SH-SY5Y (cell line): ENCODE measurements around the gene NMNAT3.
A peak's percentile ranks its signal among the peaks of the same experiment; 100 is the strongest.

Experiments
- GATA2 ChIP-seq: IDR thresholded peaks from 2 replicates; pipeline ENCODE4 v1.6.1; 2011; ENCODE audit warnings: mild to moderate bottlenecking, low read depth, low read length
- GATA3 ChIP-seq: IDR thresholded peaks from 2 replicates; pipeline ENCODE4 v1.6.1; 2011; ENCODE audit warnings: low read depth, mild to moderate bottlenecking, low read length, moderate library complexity

The NMNAT3 gene

GRCh38 chr3:139560411-139560810 lies 117.4 kb downstream of the NMNAT3 start:
- no peak for TF ChIP-seq GATA3
- TF ChIP-seq GATA2: no peak; the same call in 1 of the 2 replicates

GRCh38 chr3:139559541-139559940 lies 118.2 kb downstream of the NMNAT3 start:
- TF ChIP-seq GATA3 (no peak), GATA2 (no peak)

GRCh38 chr3:139558351-139559266 lies 119.2 kb downstream of the NMNAT3 start:
- TF ChIP-seq GATA2: no peak
- TF ChIP-seq GATA3: no peak

- TF ChIP-seq GATA3 (no peak), GATA2 (no peak)
Measured at GRCh38 chr3:139557041-139557440, 120.7 kb downstream of the NMNAT3 start.

GRCh38 chr3:139555249-139555648 lies 122.5 kb downstream of the NMNAT3 start:
- no peak for TF ChIP-seq GATA2
- no peak for TF ChIP-seq GATA3

- TF ChIP-seq GATA2: no peak
- no peak for TF ChIP-seq GATA3
Measured at GRCh38 chr3:139554628-139555027, 123.1 kb downstream of the NMNAT3 start.

- TF ChIP-seq GATA3: no peak
- TF ChIP-seq GATA2: no peak
Measured at GRCh38 chr3:139552632-139553365, 125.0 kb downstream of the NMNAT3 start.

GRCh38 chr3:139548801-139549200 lies 129.0 kb downstream of the NMNAT3 start:
- no peak for TF ChIP-seq GATA3
- no peak for TF ChIP-seq GATA2

GRCh38 chr3:139547666-139548065 lies 130.1 kb downstream of the NMNAT3 start:
- TF ChIP-seq GATA3: no peak
- no peak for TF ChIP-seq GATA2

GRCh38 chr3:139546772-139547171 lies 131.0 kb downstream of the NMNAT3 start:
- TF ChIP-seq GATA2: no peak
- TF ChIP-seq GATA3: no peak

GRCh38 chr3:139541532-139542288 lies 136.1 kb downstream of the NMNAT3 start:
- TF ChIP-seq GATA3: no peak
- no peak for TF ChIP-seq GATA2

- TF ChIP-seq GATA3 (no peak), GATA2 (peak; percentile 27; the same call in 1 of the 2 replicates)
Measured at GRCh38 chr3:139540651-139541531, 136.9 kb downstream of the NMNAT3 start.

- TF ChIP-seq GATA3 (no peak), GATA2 (no peak)
Measured at GRCh38 chr3:139538733-139539132, 139.0 kb downstream of the NMNAT3 start.
